Activated CD4-positive, alpha-beta T cell treated with anti-CD3 and anti-CD28 coated beads for 1 hour (primary cell): ENCODE results near the gene FES.

Experiments used
- DNase-seq: peaks from one replicate; pipeline ENCODE4 v3.0.0-alpha.2; 2020

FES gene

GRCh38 chr15:90877315-90877714, 7.0 kb upstream of the FES start:
- DNase-seq = no peak

GRCh38 chr15:90877996-90878395, 6.3 kb upstream of the FES start:
- DNase-seq = no peak

- DNase-seq = no peak
Measured at GRCh38 chr15:90878660-90879059, 5.6 kb upstream of the FES start.

- no peak for DNase-seq
Measured at GRCh38 chr15:90879730-90880366, 4.5 kb upstream of the FES start.

- no peak for DNase-seq
Measured at GRCh38 chr15:90880381-90881145, 3.7 kb upstream of the FES start.

GRCh38 chr15:90881181-90881977, 2.9 kb upstream of the FES start:
- no peak for DNase-seq

- DNase-seq = no peak
Measured at GRCh38 chr15:90881978-90882721, 2.2 kb upstream of the FES start.

- DNase-seq = no peak
Measured at GRCh38 chr15:90882781-90883525, 1.4 kb upstream of the FES start.

- DNase-seq = no peak
Measured at GRCh38 chr15:90883526-90883975, 753 bp upstream of the FES start.

- no peak for DNase-seq
Measured at GRCh38 chr15:90884719-90885431, 571 bp downstream of the FES start.

- DNase-seq = peak; percentile 69
Measured at GRCh38 chr15:90885432-90886290, 1.4 kb downstream of the FES start.

- DNase-seq = no peak
Measured at GRCh38 chr15:90886291-90886614, 1.9 kb downstream of the FES start.

GRCh38 chr15:90887037-90887481, 2.8 kb downstream of the FES start:
- DNase-seq = no peak

GRCh38 chr15:90889313-90889730, 5.0 kb downstream of the FES start:
- no peak for DNase-seq

GRCh38 chr15:90889736-90890456, 5.6 kb downstream of the FES start:
- no peak for DNase-seq

- DNase-seq = no peak
Measured at GRCh38 chr15:90890839-90891238, 6.5 kb downstream of the FES start.

GRCh38 chr15:90891346-90891949, 7.1 kb downstream of the FES start:
- DNase-seq = no peak

- DNase-seq = no peak
Measured at GRCh38 chr15:90892023-90892422, 7.7 kb downstream of the FES start.

GRCh38 chr15:90892498-90893174, 8.3 kb downstream of the FES start:
- no peak for DNase-seq
